Measurements from ENCODE around the gene DOK3.

DOK3 gene

DNA sequence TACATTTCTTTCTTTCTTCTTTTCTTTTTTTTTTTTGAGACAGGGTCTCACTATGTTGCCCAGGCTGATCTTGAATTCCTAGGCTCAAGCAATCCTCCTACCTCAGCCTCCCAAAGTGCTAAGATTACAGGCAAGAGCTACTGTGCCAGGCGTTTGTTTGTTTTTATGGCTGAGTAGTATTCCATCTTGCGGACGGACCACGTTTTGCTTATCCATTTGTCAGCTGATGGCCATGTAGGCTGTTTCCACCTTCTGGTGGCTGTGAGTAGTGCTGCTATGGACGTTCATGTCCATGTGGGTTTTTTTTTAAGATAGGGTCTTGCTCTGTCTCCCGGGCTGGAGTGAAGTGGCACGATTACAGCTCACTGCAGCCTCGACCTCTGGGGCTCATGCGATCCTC is 2.5 kb downstream of the DOK3 start:
- in situ Hi-C loops (cut with MboI; ENCODE audit: low sequenced_read_pairs, unreplicated experiment): no loop called here
- no peak for DNase-seq (ENCODE audit: low spot score)
- TF ChIP-seq, protein P1, sequence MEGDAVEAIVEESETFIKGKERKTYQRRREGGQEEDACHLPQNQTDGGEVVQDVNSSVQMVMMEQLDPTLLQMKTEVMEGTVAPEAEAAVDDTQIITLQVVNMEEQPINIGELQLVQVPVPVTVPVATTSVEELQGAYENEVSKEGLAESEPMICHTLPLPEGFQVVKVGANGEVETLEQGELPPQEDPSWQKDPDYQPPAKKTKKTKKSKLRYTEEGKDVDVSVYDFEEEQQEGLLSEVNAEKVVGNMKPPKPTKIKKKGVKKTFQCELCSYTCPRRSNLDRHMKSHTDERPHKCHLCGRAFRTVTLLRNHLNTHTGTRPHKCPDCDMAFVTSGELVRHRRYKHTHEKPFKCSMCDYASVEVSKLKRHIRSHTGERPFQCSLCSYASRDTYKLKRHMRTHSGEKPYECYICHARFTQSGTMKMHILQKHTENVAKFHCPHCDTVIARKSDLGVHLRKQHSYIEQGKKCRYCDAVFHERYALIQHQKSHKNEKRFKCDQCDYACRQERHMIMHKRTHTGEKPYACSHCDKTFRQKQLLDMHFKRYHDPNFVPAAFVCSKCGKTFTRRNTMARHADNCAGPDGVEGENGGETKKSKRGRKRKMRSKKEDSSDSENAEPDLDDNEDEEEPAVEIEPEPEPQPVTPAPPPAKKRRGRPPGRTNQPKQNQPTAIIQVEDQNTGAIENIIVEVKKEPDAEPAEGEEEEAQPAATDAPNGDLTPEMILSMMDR (IDR thresholded peaks at IDR 0.05; ENCODE audit: borderline replicate concordance, control extremely low read depth, extremely low read depth, insufficient read depth, missing control alignments): no peak

DNA sequence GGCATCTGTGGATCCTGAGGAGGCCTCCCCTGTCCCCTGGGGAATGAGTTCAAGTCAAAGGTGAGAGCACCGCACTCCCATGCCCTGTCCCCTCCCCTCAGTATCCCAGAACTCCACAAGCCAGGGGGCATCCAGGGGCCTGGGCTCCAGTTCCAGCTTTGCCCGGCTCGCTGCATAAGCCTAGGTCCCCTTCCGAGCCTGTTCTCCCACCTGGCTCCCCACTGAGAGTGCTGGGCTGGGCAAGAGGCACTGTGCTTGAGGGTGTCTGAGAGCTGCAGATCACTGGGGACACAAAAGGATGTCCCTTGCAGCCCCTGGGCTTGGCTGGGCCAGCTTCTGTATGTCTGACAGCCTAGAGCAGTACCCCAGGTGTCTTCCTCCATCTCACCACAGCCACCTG is 4.6 kb downstream of the DOK3 start:
- DNase-seq (ENCODE audit: low spot score): no peak
- in situ Hi-C loops (cut with MboI; ENCODE audit: low sequenced_read_pairs, unreplicated experiment): no loop called here
- TF ChIP-seq, protein P1 (IDR thresholded peaks at IDR 0.05; ENCODE audit: borderline replicate concordance, control extremely low read depth, extremely low read depth, insufficient read depth, missing control alignments): no peak

DNA sequence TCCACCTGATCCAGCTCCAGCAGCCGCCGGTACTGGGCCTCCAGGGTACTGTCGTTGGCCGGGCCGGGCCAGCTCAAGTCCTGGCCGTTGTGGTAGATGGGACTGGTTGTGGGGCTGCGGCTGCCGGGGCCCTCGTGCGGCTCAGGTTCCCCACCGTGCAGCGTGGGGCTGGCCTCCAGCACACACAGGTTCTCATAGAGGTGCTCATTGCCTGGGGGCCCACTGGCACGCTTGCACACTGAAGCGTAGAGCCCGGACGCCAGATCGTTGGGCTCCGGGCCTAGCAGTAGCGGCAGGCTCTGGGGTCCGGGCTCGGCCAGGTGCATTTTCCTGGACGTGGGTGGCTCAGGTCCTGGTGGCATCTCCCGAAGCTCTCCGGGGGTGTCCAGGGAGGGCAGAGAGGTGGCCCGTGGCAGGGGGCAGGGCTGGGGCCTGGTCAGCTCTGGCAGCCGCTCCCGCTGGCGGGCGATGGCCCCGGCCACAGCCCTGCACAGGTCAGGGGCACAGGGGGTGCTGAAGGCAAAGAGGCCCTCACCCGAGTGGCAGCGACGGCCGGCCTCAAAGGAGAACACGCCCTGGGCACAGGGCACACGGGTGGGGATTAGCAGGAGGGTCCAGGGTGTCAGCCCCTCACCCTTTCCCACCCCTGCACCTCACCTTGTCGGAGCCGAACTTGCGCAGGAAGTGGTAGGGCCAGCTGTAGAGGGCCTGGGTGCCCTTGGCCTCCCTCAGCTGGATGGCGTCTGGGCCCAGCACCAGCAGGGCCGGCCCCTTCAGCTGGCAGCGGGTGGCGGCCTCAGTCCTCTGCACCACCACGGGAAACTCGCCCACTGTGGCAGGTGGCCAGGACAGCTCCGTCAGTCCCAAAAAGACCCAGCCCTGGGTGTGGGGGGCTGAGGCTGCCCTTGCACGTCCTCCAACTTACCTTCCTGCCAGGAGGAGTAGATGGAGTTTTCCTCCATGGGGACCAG is 5.3 kb downstream of the DOK3 start:
- in situ Hi-C loops (cut with MboI; ENCODE audit: low sequenced_read_pairs, unreplicated experiment): no loop called here
- DNase-seq (ENCODE audit: low spot score): no peak
- TF ChIP-seq, protein P1 (IDR thresholded peaks at IDR 0.05; ENCODE audit: borderline replicate concordance, control extremely low read depth, extremely low read depth, insufficient read depth, missing control alignments): no peak

DNA sequence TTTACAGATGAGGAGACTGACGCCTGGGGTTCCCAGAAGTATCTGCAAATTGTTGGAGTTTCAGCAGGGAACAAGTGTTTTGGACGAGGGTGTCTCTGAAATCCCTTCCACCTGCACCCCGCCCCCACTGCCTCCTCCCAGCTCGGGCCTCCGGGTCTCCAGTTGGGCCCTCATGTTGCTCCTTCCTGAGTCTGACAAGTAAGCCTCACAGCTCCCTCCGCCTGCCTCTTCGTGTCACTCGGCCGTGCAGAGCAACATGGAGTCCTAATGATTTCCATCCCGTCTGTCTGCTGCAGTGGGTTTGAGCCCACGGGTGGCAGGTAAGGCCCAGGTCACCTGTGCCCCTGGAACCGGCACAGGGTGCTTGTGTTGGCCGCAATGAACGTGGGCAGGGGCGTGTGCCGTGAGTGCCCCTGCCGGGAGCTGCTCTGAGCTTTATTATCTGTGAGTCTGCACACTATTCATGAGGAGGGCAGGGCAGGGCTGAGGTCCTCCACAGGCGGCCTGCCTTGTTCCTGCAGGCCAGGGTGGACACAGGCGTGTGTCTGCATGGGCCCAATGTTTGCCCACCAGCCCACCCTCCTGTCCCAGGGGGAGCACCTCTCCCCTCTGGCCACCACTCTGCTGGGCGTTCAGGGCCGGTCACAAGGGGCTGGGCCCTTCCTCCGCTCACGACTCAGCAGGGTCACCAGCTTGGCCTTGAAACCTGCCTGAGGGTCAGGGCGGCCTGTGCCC is 6.1 kb downstream of the DOK3 start:
- TF ChIP-seq, protein P1 (IDR thresholded peaks at IDR 0.05; ENCODE audit: borderline replicate concordance, control extremely low read depth, extremely low read depth, insufficient read depth, missing control alignments): no peak
- in situ Hi-C loops (cut with MboI; ENCODE audit: low sequenced_read_pairs, unreplicated experiment): no loop called here
- no peak for DNase-seq (ENCODE audit: low spot score)

DNA sequence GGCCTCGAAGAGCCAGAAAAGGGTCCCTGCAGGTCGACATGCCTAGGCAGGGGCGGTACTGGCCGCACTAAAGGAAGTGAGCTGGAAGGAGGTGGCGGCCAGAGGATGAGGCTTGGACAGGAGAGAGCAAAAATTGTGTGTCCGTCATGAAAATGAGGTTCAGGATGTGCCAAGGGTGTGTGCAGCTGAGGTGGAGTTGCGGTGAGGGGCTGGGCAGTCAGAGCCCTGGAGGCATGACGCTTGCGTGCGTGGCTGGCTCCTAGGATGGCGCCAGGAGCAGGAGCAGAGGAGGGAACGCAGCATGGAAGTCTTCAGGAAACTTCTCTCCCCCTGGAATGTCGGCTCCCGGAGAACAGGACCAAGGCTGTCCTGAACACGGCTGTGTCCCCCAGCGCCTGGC is 6.7 kb downstream of the DOK3 start:
- TF ChIP-seq, protein P1 (IDR thresholded peaks at IDR 0.05; ENCODE audit: borderline replicate concordance, control extremely low read depth, extremely low read depth, insufficient read depth, missing control alignments): no peak
- in situ Hi-C loops (cut with MboI; ENCODE audit: low sequenced_read_pairs, unreplicated experiment): no loop called here
- DNase-seq (ENCODE audit: low spot score): no peak

DNA sequence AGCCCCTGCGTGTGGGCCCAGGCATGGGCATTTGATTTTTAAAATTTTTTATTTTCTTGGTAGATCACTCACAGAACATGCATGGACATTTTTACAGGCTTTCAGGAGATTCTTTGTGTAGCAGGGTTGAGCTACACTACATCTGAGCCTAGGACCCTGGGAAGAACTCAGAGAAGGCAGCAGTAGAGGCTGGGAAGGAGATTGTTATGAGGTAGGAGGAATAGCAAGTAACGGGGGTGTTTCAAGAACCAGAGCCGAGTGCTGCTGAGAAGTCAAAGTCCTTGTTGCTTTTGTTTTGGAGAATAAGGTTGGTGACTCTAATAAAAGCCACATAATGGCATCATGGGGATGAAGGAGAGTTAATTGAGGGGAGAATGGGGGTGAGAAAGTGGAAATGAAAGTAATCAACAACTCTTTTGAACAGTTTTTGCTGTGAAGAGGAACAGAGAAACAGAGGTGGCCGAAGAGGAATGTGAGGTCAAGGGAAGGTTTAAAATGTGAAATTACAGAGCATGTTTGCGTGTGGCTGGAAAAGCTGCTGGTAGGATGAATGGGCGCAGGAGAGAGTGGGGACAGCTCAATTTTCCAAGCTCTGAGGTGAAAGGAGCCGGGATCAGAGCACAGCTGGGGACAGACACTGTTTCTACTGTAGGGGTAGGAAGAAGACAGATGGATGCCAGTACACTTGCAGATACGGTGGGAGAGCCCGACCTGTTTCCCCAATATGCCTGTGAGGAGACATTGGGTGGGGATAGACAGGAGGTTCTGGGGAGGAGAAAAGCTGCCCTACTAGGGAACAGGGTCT is 7.5 kb downstream of the DOK3 start:
- TF ChIP-seq, protein P1 (IDR thresholded peaks at IDR 0.05; ENCODE audit: borderline replicate concordance, control extremely low read depth, extremely low read depth, insufficient read depth, missing control alignments): no peak
- in situ Hi-C loops (cut with MboI; ENCODE audit: low sequenced_read_pairs, unreplicated experiment): no loop called here
- peak; percentile 71 for DNase-seq (ENCODE audit: low spot score)

All from GM13976 (cell line).